T-helper 1 cell treated with Interleukin-12 subunit alpha and Interleukin-12 subunit beta and Interleukin-4 antibody, amounts not matched to agents 30 ng/mL and 1 ng/mL, for 36 hours (primary cell): ENCODE data around the gene EEFSEC. TPM values are rescaled to one million over a fixed set of nuclear protein-coding genes. Genes with fewer than 3 reads are reported as not detected.

Source experiments
- intact Hi-C: fragments of 100-400 bp; cut with micrococcal nuclease; formaldehyde crosslinking; loops from one replicate; pipeline ENCODE4 v1.15.1; 2024
- total RNA-seq: library from RNA; stranded (reverse); gene quantifications from 2 replicates; pipeline ENCODE4 v1.2.3, GENCODE V29; 2022

EEFSEC gene
- total RNA-seq, 1 donor from 2014 or later: 15.9 TPM

- intact Hi-C loops: loop anchor here (10.0 kb wide), 1 partner anchor 151 kb away; no protein-coding TSS in a partner anchor
These were observed 173.0 kb downstream of the EEFSEC start for GRCh38 chr3:128326051-128326823.

GRCh38 chr3:128327606-128328031, 174.3 kb downstream of the EEFSEC start:
- intact Hi-C loops: loop anchor here (10.0 kb wide), 1 partner anchor 153 kb away; no protein-coding TSS in a partner anchor

GRCh38 chr3:128328546-128329458, 175.5 kb downstream of the EEFSEC start:
- intact Hi-C loops: loop anchor here (10.0 kb wide), 1 partner anchor 154 kb away; no protein-coding TSS in a partner anchor

- intact Hi-C loops: loop anchor here (10.0 kb wide), 1 partner anchor 155 kb away; no protein-coding TSS in a partner anchor
These were observed 176.4 kb downstream of the EEFSEC start for GRCh38 chr3:128329491-128330213.

- intact Hi-C loops: no loop called here
These were observed 177.0 kb downstream of the EEFSEC start for GRCh38 chr3:128330214-128330842.

- intact Hi-C loops: no loop called here
These were observed 180.9 kb downstream of the EEFSEC start for GRCh38 chr3:128334086-128334645.

GRCh38 chr3:128334766-128335165, 181.5 kb downstream of the EEFSEC start:
- intact Hi-C loops: no loop called here

GRCh38 chr3:128335621-128336296, 182.5 kb downstream of the EEFSEC start:
- intact Hi-C loops: no loop called here

GRCh38 chr3:128336337-128337156, 183.3 kb downstream of the EEFSEC start:
- intact Hi-C loops: no loop called here

GRCh38 chr3:128337305-128337704, 184.0 kb downstream of the EEFSEC start:
- intact Hi-C loops: no loop called here

- intact Hi-C loops: no loop called here
These were observed 185.5 kb downstream of the EEFSEC start for GRCh38 chr3:128338536-128339330.

- intact Hi-C loops: no loop called here
These were observed 186.3 kb downstream of the EEFSEC start for GRCh38 chr3:128339491-128340012.

GRCh38 chr3:128340198-128340903, 187.1 kb downstream of the EEFSEC start:
- intact Hi-C loops: no loop called here

GRCh38 chr3:128340904-128341555, 187.7 kb downstream of the EEFSEC start:
- intact Hi-C loops: no loop called here

- intact Hi-C loops: no loop called here
These were observed 188.5 kb downstream of the EEFSEC start for GRCh38 chr3:128341659-128342395.

GRCh38 chr3:128342701-128343180, 189.5 kb downstream of the EEFSEC start:
- intact Hi-C loops: no loop called here
